HEK293 (cell line): ENCODE results near the gene MAPK14.

Source experiments
- CTCF ChIA-PET: fragments of 350-600 bp; formaldehyde crosslinking; extraction: SDS; loops from one replicate; lab custom pipeline; 2021; ENCODE audit warnings: antibody characterized with exemption; lab: Yijun Ruan, JAX
- POLR2A ChIA-PET: fragments of 300-600 bp; formaldehyde crosslinking; extraction: SDS; loops from one replicate; lab custom pipeline; 2020; ENCODE audit warnings: antibody characterized with exemption, inconsistent platforms; lab: Yijun Ruan, JAX
- H3K27ac ChIP-seq: fragments of 200-500 bp; sonication (Bioruptor generic); 2 replicates; pipeline ENCODE4 v1.5.1; 2014; ENCODE audit warnings: low read depth, low read length, control low read depth, inconsistent platforms; ENCODE audit errors: extremely low read depth
- H3K36me3 ChIP-seq, 2 experiments: fragments of 200-500 bp in 1 of 2; sonication (Bioruptor generic) in 1 of 2; 1 replicate in 1 of 2; 2 replicates in 1 of 2; pipeline ENCODE4 v1.5.1; 2014 to 2017; ENCODE audit warnings: inconsistent platforms in 2 of 2, low read length in 2 of 2; ENCODE audit not compliant: control insufficient read depth in 2 of 2, insufficient read depth in 1 of 2
- H3K4me1 ChIP-seq: fragments of 200-500 bp; sonication (Bioruptor generic); 2 replicates; pipeline ENCODE4 v1.5.1; 2014; ENCODE audit warnings: mild to moderate bottlenecking, low read length, inconsistent platforms; ENCODE audit not compliant: control insufficient read depth, insufficient read depth
- H3K4me3 ChIP-seq: 2 replicates; pipeline ENCODE4 v1.5.1; 2011; ENCODE audit warnings: low read depth, mild to moderate bottlenecking, control low read depth, low read length, moderate library complexity
- H3K9me3 ChIP-seq: fragments of 200-500 bp; sonication (Bioruptor generic); 2 replicates; pipeline ENCODE4 v1.5.1; 2014; ENCODE audit warnings: low read depth, low read length, inconsistent platforms; ENCODE audit not compliant: control insufficient read depth, insufficient read depth
- EGR2 ChIP-seq: fragments of 450-650 bp; formaldehyde crosslinking; IDR thresholded peaks from 2 replicates; pipeline ENCODE4 v1.5.1; 2016; ENCODE audit warnings: low read depth, missing biosample characterization, missing genetic modification characterization
- PATZ1 ChIP-seq: fragments of 450-650 bp; formaldehyde crosslinking; IDR thresholded peaks from 2 replicates; pipeline ENCODE4 v1.5.1; 2016; ENCODE audit warnings: missing biosample characterization, missing genetic modification characterization
- REST ChIP-seq: fragments of 450-650 bp; formaldehyde crosslinking; IDR thresholded peaks from 2 replicates; pipeline ENCODE4 v1.5.1; 2016; ENCODE audit warnings: missing biosample characterization, missing genetic modification characterization
- SP2 ChIP-seq: fragments of 450-650 bp; formaldehyde crosslinking; IDR thresholded peaks from 2 replicates; pipeline ENCODE4 v1.5.1; 2016; ENCODE audit warnings: missing biosample characterization, missing genetic modification characterization
- SP3 ChIP-seq: fragments of 450-650 bp; formaldehyde crosslinking; IDR thresholded peaks from 2 replicates; pipeline ENCODE4 v1.5.1; 2016; ENCODE audit warnings: missing biosample characterization, missing genetic modification characterization
- SP7 ChIP-seq: fragments of 450-650 bp; formaldehyde crosslinking; IDR thresholded peaks from 2 replicates; pipeline ENCODE4 v1.5.1; 2016; ENCODE audit warnings: missing biosample characterization, missing genetic modification characterization
- ZBTB48 ChIP-seq: fragments of 450-650 bp; formaldehyde crosslinking; IDR thresholded peaks from 2 replicates; pipeline ENCODE4 v1.5.1; 2016; ENCODE audit warnings: missing biosample characterization, missing genetic modification characterization
- ZFHX2 ChIP-seq: fragments of 450-650 bp; formaldehyde crosslinking; conservative IDR thresholded peaks from 2 replicates; pipeline ENCODE4 v1.5.1; 2016; ENCODE audit warnings: missing biosample characterization, missing genetic modification characterization
- ZNF169 ChIP-seq: fragments of 450-650 bp; formaldehyde crosslinking; IDR thresholded peaks from 2 replicates; pipeline ENCODE4 v1.5.1; 2016; ENCODE audit warnings: missing biosample characterization, missing genetic modification characterization
- ZNF2 ChIP-seq: fragments of 450-650 bp; formaldehyde crosslinking; IDR thresholded peaks from 2 replicates; pipeline ENCODE4 v1.5.1; 2016; ENCODE audit warnings: missing biosample characterization, missing genetic modification characterization
- ZNF335 ChIP-seq: fragments of 450-650 bp; formaldehyde crosslinking; conservative IDR thresholded peaks from 2 replicates; pipeline ENCODE4 v1.5.1; 2016; ENCODE audit warnings: missing biosample characterization, missing genetic modification characterization
- ZNF362 ChIP-seq: fragments of 450-650 bp; formaldehyde crosslinking; IDR thresholded peaks from 2 replicates; pipeline ENCODE4 v1.5.1; 2016; ENCODE audit warnings: missing biosample characterization, missing genetic modification characterization
- ZNF366 ChIP-seq: fragments of 450-650 bp; formaldehyde crosslinking; conservative IDR thresholded peaks from 2 replicates; pipeline ENCODE4 v1.5.1; 2016; ENCODE audit warnings: missing biosample characterization, missing genetic modification characterization
- ZNF521 ChIP-seq: fragments of 450-650 bp; formaldehyde crosslinking; IDR thresholded peaks from 2 replicates; pipeline ENCODE4 v1.5.1; 2017; ENCODE audit warnings: missing biosample characterization, mild to moderate bottlenecking, missing genetic modification characterization
- ZNF596 ChIP-seq: fragments of 450-650 bp; IDR thresholded peaks from 2 replicates; pipeline ENCODE4 v1.5.0; 2018; ENCODE audit warnings: missing biosample characterization, mild to moderate bottlenecking, missing genetic modification characterization, moderate library complexity
- ZNF660 ChIP-seq: fragments of 450-650 bp; IDR thresholded peaks from 2 replicates; pipeline ENCODE4 v1.5.1; 2018; ENCODE audit warnings: missing biosample characterization, mild to moderate bottlenecking, missing genetic modification characterization
- ZNF768 ChIP-seq: fragments of 450-650 bp; formaldehyde crosslinking; IDR thresholded peaks from 2 replicates; pipeline ENCODE4 v1.5.1; 2018; ENCODE audit warnings: missing biosample characterization, mild to moderate bottlenecking, missing genetic modification characterization
- ZNF830 ChIP-seq: fragments of 450-650 bp; IDR thresholded peaks from 2 replicates; pipeline ENCODE4 v1.5.0; 2018; ENCODE audit warnings: missing biosample characterization, missing genetic modification characterization, low read depth, mild to moderate bottlenecking, moderate library complexity
- TF ChIP-seq, protein P1 (sequence below): fragments of 450-650 bp; formaldehyde crosslinking; IDR thresholded peaks from 2 replicates; pipeline ENCODE4 v1.5.1; 2016; ENCODE audit warnings: missing biosample characterization, missing genetic modification characterization

The MAPK14 gene

GRCh38 chr6:36121787-36122494, 94.3 kb downstream of the MAPK14 start:
- H3K9me3 ChIP-seq = no peaks in the 10 kb centered on the region
- TF ChIP-seq ZNF768 (peak; percentile 97), ZNF362 (tag by site-specific recombination) (no peak), ZNF335 (tag by site-specific recombination) (no peak), ZNF830 (no peak)
- POLR2A ChIA-PET = interaction anchor here (1.7 to 2.2 kb wide), 2 partner anchors 75 to 94 kb away, joined by 5 to 10 read pairs; partner anchors contain the start of gene MAPK14
- no peak overlapping the region for H3K27ac ChIP-seq
- no peaks in the 10 kb centered on the region for H3K4me1 ChIP-seq
- H3K36me3 ChIP-seq = no peaks in the 10 kb centered on the region
- CTCF ChIA-PET = interaction anchor here (0.6 to 6.9 kb wide), 13 partner anchors 11 to 238 kb away, joined by 3 to 53 read pairs (median 3); no protein-coding TSS in a partner anchor
- no peak overlapping the region for H3K4me3 ChIP-seq

GRCh38 chr6:36122495-36123269, 95.1 kb downstream of the MAPK14 start:
- no peaks in the 10 kb centered on the region for H3K4me1 ChIP-seq
- H3K27ac ChIP-seq = no peak overlapping the region
- POLR2A ChIA-PET = interaction anchor here (1.7 kb wide), 1 partner anchor 75 kb away, joined by 5 read pairs; no protein-coding TSS in a partner anchor
- no peak overlapping the region for H3K4me3 ChIP-seq
- H3K9me3 ChIP-seq = no peaks in the 10 kb centered on the region
- CTCF ChIA-PET = interaction anchor here (0.6 to 6.9 kb wide), 10 partner anchors 10 to 237 kb away, joined by 3 to 53 read pairs (median 4); no protein-coding TSS in a partner anchor
- no peaks in the 10 kb centered on the region for H3K36me3 ChIP-seq
- TF ChIP-seq SP2 (no peak), ZNF366 (tag by site-specific recombination) (peak; percentile 86)

DNA sequence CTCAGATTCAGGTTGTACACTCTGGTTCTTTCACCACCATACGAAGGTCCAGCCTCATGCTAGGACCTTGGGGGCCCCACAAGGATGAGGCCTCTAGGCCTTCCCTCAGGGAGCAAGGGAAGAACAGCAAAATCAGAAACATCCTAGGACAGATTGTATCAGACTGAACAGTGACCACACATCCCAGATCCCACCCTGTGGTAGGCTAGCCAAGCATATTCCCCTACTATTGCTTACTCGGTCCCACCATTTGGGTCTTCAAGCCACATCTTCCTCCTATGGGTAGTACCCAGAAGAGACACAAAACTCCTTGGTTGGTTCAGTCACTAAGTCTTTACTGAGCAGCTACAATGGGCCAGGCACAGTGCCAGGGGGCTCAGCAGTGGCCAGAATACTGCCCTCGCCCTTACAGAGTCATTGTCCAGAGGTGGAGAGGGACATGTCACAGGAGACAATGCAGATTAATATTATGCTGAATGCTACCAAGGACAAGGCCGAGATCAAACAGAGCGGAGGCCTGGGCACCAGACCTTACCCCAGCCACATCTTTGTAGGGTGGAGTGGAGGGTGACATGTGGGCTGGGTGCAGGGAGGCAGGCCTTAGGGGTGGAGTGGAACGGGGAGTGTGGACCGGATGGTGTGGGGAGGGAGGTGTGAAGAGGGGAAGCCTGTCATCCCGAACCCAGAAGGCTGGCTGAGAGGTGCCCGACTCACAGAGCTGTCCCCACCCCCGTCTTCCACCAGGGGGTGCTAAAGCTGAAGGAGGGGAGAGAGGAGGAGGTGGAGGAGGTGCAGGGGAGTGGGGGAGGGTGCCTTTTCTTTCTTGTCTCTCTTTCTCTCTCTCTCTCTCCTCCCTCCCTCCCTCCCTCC, 95.9 kb downstream of the MAPK14 start:
- CTCF ChIA-PET = interaction anchor here (0.5 to 6.9 kb wide), 15 partner anchors 8 to 480 kb away, joined by 3 to 53 read pairs (median 4); no protein-coding TSS in a partner anchor
- Histone ChIP-seq H3K4me3 (no peak overlapping the region), H3K4me1 (no peaks in the 10 kb centered on the region)
- TF ChIP-seq ZNF660 (tag by site-specific recombination) (0 out of 2 replicates have a peak, but pooled peaks have one; percentile 15), SP3 (tag by site-specific recombination) (0 out of 2 replicates have a peak, but pooled peaks have one; percentile 38), ZNF521 (tag by site-specific recombination) (no peak), ZNF596 (tag by site-specific recombination) (peak; percentile 49; the same call in 1 of the 2 replicates), PATZ1 (tag by site-specific recombination) (peak; percentile 24; the same call in 1 of the 2 replicates), SP7 (tag by site-specific recombination) (0 out of 2 replicates have a peak, but pooled peaks have one; percentile 41), ZBTB48 (tag by site-specific recombination) (no peak), ZNF169 (no peak), REST (tag by site-specific recombination) (peak; percentile 57; the same call in 1 of the 2 replicates), ZFHX2 (peak; percentile 66), ZNF2 (tag by site-specific recombination) (peak; percentile 67; the same call in 1 of the 2 replicates), EGR2 (tag by site-specific recombination) (peak; percentile 56; the same call in 1 of the 2 replicates)
- TF ChIP-seq, protein P1, sequence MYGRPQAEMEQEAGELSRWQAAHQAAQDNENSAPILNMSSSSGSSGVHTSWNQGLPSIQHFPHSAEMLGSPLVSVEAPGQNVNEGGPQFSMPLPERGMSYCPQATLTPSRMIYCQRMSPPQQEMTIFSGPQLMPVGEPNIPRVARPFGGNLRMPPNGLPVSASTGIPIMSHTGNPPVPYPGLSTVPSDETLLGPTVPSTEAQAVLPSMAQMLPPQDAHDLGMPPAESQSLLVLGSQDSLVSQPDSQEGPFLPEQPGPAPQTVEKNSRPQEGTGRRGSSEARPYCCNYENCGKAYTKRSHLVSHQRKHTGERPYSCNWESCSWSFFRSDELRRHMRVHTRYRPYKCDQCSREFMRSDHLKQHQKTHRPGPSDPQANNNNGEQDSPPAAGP (tag by site-specific recombination) = 0 out of 2 replicates have a peak, but pooled peaks have one; percentile 24

More for the DNA sequence above, 95.9 kb downstream of the MAPK14 start:
- Histone ChIP-seq H3K9me3 (no peaks in the 10 kb centered on the region), H3K36me3 (no peaks in the 10 kb centered on the region), H3K27ac (no peak overlapping the region)
- POLR2A ChIA-PET = interaction anchor here (0.6 to 0.7 kb wide), 3 partner anchors 78 to 1069 kb away, joined by 3 to 5 read pairs (median 4); no protein-coding TSS in a partner anchor
